H9 (cell line): ENCODE results near the gene PDCD4. TPM values are rescaled to one million over a fixed set of nuclear protein-coding genes. Genes with fewer than 3 reads are reported as not detected.
A peak's percentile ranks its signal among the peaks of the same experiment; 100 is the strongest.
"Not testable (repeated sequence)": the region's sequence is repeated elsewhere in the genome, so short reads cannot be mapped to it uniquely, and the experiment has no call there.

Source experiments
- DNase-seq: peaks from one replicate; pipeline ENCODE4 v3.0.0-alpha.2; 2017
- H2AFZ ChIP-seq: one replicate; pipeline ENCODE4 v1.6.1; 2013; ENCODE audit warnings: mild to moderate bottlenecking, low read length, control low read depth, moderate library complexity
- H2AK5ac ChIP-seq: 2 replicates; pipeline ENCODE4 v1.6.1; 2013; ENCODE audit warnings: low read length, control low read depth, mixed read lengths; ENCODE audit not compliant: insufficient read length
- H2BK120ac ChIP-seq: one replicate; pipeline ENCODE4 v1.6.1; 2013; ENCODE audit warnings: low read depth, mild to moderate bottlenecking, low read length, control low read depth, inconsistent platforms; ENCODE audit not compliant: poor library complexity, severe bottlenecking
- H2BK12ac ChIP-seq: 2 replicates; pipeline ENCODE4 v1.6.1; 2013; ENCODE audit warnings: low read length, control low read depth, mixed read lengths, low read depth; ENCODE audit not compliant: insufficient read length
- H2BK15ac ChIP-seq: 2 replicates; pipeline ENCODE4 v1.6.1; 2013; ENCODE audit warnings: low read depth, low read length, control low read depth
- H2BK20ac ChIP-seq: one replicate; pipeline ENCODE4 v1.6.1; 2013; ENCODE audit warnings: low read depth, mild to moderate bottlenecking, low read length, control low read depth, inconsistent platforms; ENCODE audit not compliant: poor library complexity, severe bottlenecking
- H2BK5ac ChIP-seq: 2 replicates; pipeline ENCODE4 v1.6.1; 2013; ENCODE audit warnings: low read length, control low read depth, mixed read lengths; ENCODE audit not compliant: insufficient read length
- H3K14ac ChIP-seq: 2 replicates; pipeline ENCODE4 v1.6.1; 2013; ENCODE audit warnings: low read length, control low read depth; ENCODE audit not compliant: insufficient read depth
- H3K18ac ChIP-seq: 2 replicates; pipeline ENCODE4 v1.6.1; 2013; ENCODE audit warnings: low read depth, mild to moderate bottlenecking, mixed read lengths, low read length, control low read depth; ENCODE audit not compliant: insufficient read length
- H3K23ac ChIP-seq: 2 replicates; pipeline ENCODE4 v1.6.1; 2013; ENCODE audit warnings: low read length, control low read depth, mixed read lengths, low read depth; ENCODE audit not compliant: insufficient read length
- H3K23me2 ChIP-seq: 2 replicates; pipeline ENCODE4 v1.6.1; 2013; ENCODE audit warnings: low read depth, mild to moderate bottlenecking, mixed read lengths, low read length, control low read depth; ENCODE audit not compliant: insufficient read length, poor library complexity, severe bottlenecking
- H3K27ac ChIP-seq: 2 replicates; pipeline ENCODE4 v1.5.1; 2013; ENCODE audit warnings: low read length, control low read depth, mixed read lengths, low read depth; ENCODE audit not compliant: insufficient read length
- H3K27me3 ChIP-seq: 2 replicates; pipeline ENCODE4 v1.6.1; 2013; ENCODE audit warnings: low read length, control low read depth, inconsistent platforms; ENCODE audit not compliant: insufficient read depth
- H3K4ac ChIP-seq: 2 replicates; pipeline ENCODE4 v1.6.1; 2013; ENCODE audit warnings: low read depth, mild to moderate bottlenecking, control low read depth, inconsistent platforms, low read length, moderate library complexity
- H3K4me1 ChIP-seq: 2 replicates; pipeline ENCODE4 v1.6.1; 2013; ENCODE audit warnings: low read length, control low read depth, inconsistent platforms; ENCODE audit not compliant: insufficient read depth
- H3K4me2 ChIP-seq: 2 replicates; pipeline ENCODE4 v1.6.1; 2013; ENCODE audit warnings: low read length, control low read depth, mixed read lengths; ENCODE audit not compliant: insufficient read length, insufficient read depth
- H3K56ac ChIP-seq: 2 replicates; pipeline ENCODE4 v1.6.1; 2013; ENCODE audit warnings: low read depth, mild to moderate bottlenecking, mixed read lengths, low read length, control low read depth; ENCODE audit not compliant: insufficient read length
- H3K79me1 ChIP-seq: 2 replicates; pipeline ENCODE4 v1.6.1; 2013; ENCODE audit warnings: low read depth, mild to moderate bottlenecking, moderate library complexity, low read length, control low read depth, inconsistent platforms; ENCODE audit not compliant: insufficient read depth, poor library complexity, severe bottlenecking
- H3K79me2 ChIP-seq: 2 replicates; pipeline ENCODE4 v1.6.1; 2013; ENCODE audit warnings: low read length, control low read depth, inconsistent platforms; ENCODE audit not compliant: insufficient read depth
- H3K9ac ChIP-seq: 2 replicates; pipeline ENCODE4 v1.6.1; 2013; ENCODE audit warnings: low read length, control low read depth, mixed read lengths; ENCODE audit not compliant: insufficient read length; ENCODE audit errors: extremely low read depth
- H3K9me3 ChIP-seq: one replicate; pipeline ENCODE4 v1.6.1; 2013; ENCODE audit warnings: low read depth, low read length, inconsistent platforms; ENCODE audit not compliant: control insufficient read depth
- H3T11ph ChIP-seq: one replicate; pipeline ENCODE4 v1.6.1; 2013; ENCODE audit warnings: mild to moderate bottlenecking, low read length, control low read depth, inconsistent platforms
- H4K20me1 ChIP-seq: one replicate; pipeline ENCODE4 v1.6.1; 2013; ENCODE audit not compliant: control insufficient read depth, insufficient read length, insufficient read depth
- H4K5ac ChIP-seq: 2 replicates; pipeline ENCODE4 v1.6.1; 2013; ENCODE audit warnings: low read depth, mild to moderate bottlenecking, mixed read lengths, low read length, control low read depth; ENCODE audit not compliant: insufficient read length
- H4K8ac ChIP-seq: replicated peaks from 2 replicates; pipeline ENCODE4 v1.6.1; 2013; ENCODE audit warnings: low read length, control low read depth, mixed read lengths, low read depth; ENCODE audit not compliant: insufficient read length
- H4K91ac ChIP-seq: 2 replicates; pipeline ENCODE4 v1.6.1; 2013; ENCODE audit warnings: low read depth, mild to moderate bottlenecking, moderate library complexity, mixed read lengths, low read length, control low read depth; ENCODE audit not compliant: insufficient read length
- H3K27ac Mint-ChIP-seq, 3 experiments: 2 replicates in 2 of 3; 3 replicates in 1 of 3; pipeline ENCODE4 v1.8.0; 2020 to 2021; ENCODE audit warnings: mixed read lengths in 3 of 3, mild to moderate bottlenecking in 1 of 3, moderate library complexity in 1 of 3
- H3K27me3 Mint-ChIP-seq: 2 replicates; pipeline ENCODE4 v1.8.0; 2021; ENCODE audit warnings: low read depth, mild to moderate bottlenecking, moderate library complexity, mixed read lengths
- H3K36me3 Mint-ChIP-seq, 3 experiments: 2 replicates in 2 of 3; 3 replicates in 1 of 3; pipeline ENCODE4 v1.8.0; 2020 to 2021; ENCODE audit warnings: low read depth in 3 of 3, mixed read lengths in 3 of 3; ENCODE audit not compliant: insufficient read depth in 1 of 3
- H3K4me1 Mint-ChIP-seq, 2 experiments: 2 replicates each; pipeline ENCODE4 v1.8.0; 2020; ENCODE audit warnings: mixed read lengths in 2 of 2
- H3K4me3 Mint-ChIP-seq, 2 experiments: 2 replicates in 1 of 2; 3 replicates in 1 of 2; pipeline ENCODE4 v1.8.0; 2020 to 2021; ENCODE audit warnings: mild to moderate bottlenecking in 2 of 2, mixed read lengths in 2 of 2, moderate library complexity in 1 of 2
- H3K9me3 Mint-ChIP-seq, 2 experiments: 2 replicates in 1 of 2; 3 replicates in 1 of 2; pipeline ENCODE4 v1.8.0; 2020; ENCODE audit warnings: mild to moderate bottlenecking in 2 of 2, mixed read lengths in 2 of 2, moderate library complexity in 1 of 2
- WGBS: extraction: QIAGEN DNeasy Blood & Tissue Kit; methylation state at CpG from one replicate; pipeline ENCODE4 v1.1.7; 2013; ENCODE audit warnings: missing lambda C conversion rate, low lambda C conversion rate, mixed read lengths; ENCODE audit not compliant: insufficient read length; ENCODE audit errors: extremely low coverage; 5-methylcytosine and 5-hydroxymethylcytosine counted together
- total RNA-seq: library from RNA; stranded (reverse); gene quantifications from 2 replicates; pipeline ENCODE4 v1.2.1, GENCODE V29; 2021
- TF ChIP-seq, protein P1 (sequence below): fragments of 200-600 bp; sonication (generic); conservative IDR thresholded peaks from 3 replicates; pipeline ENCODE4 v1.8.0; 2021; ENCODE audit warnings: antibody characterized with exemption, mild to moderate bottlenecking

Gene PDCD4
- total RNA-seq, 1 experiment from 2014 or later = 29.3 TPM

GRCh38 chr10:110915035-110915434, 43.3 kb downstream of the PDCD4 start:
- TF ChIP-seq, protein P1, sequence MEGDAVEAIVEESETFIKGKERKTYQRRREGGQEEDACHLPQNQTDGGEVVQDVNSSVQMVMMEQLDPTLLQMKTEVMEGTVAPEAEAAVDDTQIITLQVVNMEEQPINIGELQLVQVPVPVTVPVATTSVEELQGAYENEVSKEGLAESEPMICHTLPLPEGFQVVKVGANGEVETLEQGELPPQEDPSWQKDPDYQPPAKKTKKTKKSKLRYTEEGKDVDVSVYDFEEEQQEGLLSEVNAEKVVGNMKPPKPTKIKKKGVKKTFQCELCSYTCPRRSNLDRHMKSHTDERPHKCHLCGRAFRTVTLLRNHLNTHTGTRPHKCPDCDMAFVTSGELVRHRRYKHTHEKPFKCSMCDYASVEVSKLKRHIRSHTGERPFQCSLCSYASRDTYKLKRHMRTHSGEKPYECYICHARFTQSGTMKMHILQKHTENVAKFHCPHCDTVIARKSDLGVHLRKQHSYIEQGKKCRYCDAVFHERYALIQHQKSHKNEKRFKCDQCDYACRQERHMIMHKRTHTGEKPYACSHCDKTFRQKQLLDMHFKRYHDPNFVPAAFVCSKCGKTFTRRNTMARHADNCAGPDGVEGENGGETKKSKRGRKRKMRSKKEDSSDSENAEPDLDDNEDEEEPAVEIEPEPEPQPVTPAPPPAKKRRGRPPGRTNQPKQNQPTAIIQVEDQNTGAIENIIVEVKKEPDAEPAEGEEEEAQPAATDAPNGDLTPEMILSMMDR = no peak
- H2BK12ac ChIP-seq = no peak overlapping the region
- H3K4me1 ChIP-seq = peaks cover 4% of the 10 kb centered on the region; the same call in 1 of the 2 replicates
- Mint-ChIP-seq H3K27ac (no peak overlapping the region), H3K4me1 (peaks cover 18 to 21% of the 10 kb centered on the region in 2 experiments), H3K4me3 (no peak overlapping the region), H3K9me3 (no peaks in the 10 kb centered on the region; a peak in 1 of 5 replicates), H3K27me3 (no peaks in the 10 kb centered on the region), H3K36me3 (peaks cover 0 to 6% (median 0%) of the 10 kb centered on the region in 3 experiments; a peak in 3 of 7 replicates)
- no peaks in the 10 kb centered on the region for H3K23me2 ChIP-seq
- H2BK15ac ChIP-seq = no peak overlapping the region
- no peaks in the 10 kb centered on the region for H3K27me3 ChIP-seq
- no peak overlapping the region for H3K4ac ChIP-seq
- H3K9me3 ChIP-seq = no peaks in the 10 kb centered on the region
- H3K79me1 ChIP-seq = no peaks in the 10 kb centered on the region
- H2BK20ac ChIP-seq = no peak overlapping the region
- no peak overlapping the region for H3K56ac ChIP-seq
- H2BK5ac ChIP-seq = no peak overlapping the region
- no peak overlapping the region for H3K18ac ChIP-seq
- H2AK5ac ChIP-seq = no peak overlapping the region
- DNase-seq = no peak
- no CpG with 5 or more reads among the region's 6 CpGs for WGBS
- H2AFZ ChIP-seq = no peak overlapping the region
- H3K4me2 ChIP-seq = no peak overlapping the region
- H2BK120ac ChIP-seq = no peak overlapping the region
- no peaks in the 10 kb centered on the region for H4K20me1 ChIP-seq
- H4K8ac ChIP-seq = no peak overlapping the region
- H3K9ac ChIP-seq = no peak overlapping the region
- H3K14ac ChIP-seq = no peak overlapping the region
- no peaks in the 10 kb centered on the region for H3K79me2 ChIP-seq
- no peak overlapping the region for H4K5ac ChIP-seq
- no peak overlapping the region for H3T11ph ChIP-seq
- no peak overlapping the region for H3K27ac ChIP-seq
- H3K23ac ChIP-seq = no peak overlapping the region
- no peak overlapping the region for H4K91ac ChIP-seq

GRCh38 chr10:110915600-110915999, 43.9 kb downstream of the PDCD4 start:
- not testable (repeated sequence) for H4K20me1 ChIP-seq, H3K79me1 ChIP-seq, H2BK15ac ChIP-seq, H2AK5ac ChIP-seq, H2AFZ ChIP-seq, H2BK120ac ChIP-seq, H3K79me2 ChIP-seq, H3K23ac ChIP-seq, H3K27ac ChIP-seq, H3K9ac ChIP-seq, H2BK20ac ChIP-seq, H3K36me3 Mint-ChIP-seq, H3K27me3 ChIP-seq, H3K23me2 ChIP-seq, H3K4me1 ChIP-seq, H2BK5ac ChIP-seq, DNase-seq, H3K18ac ChIP-seq, H3T11ph ChIP-seq, H4K8ac ChIP-seq, H3K4me3 Mint-ChIP-seq, H4K91ac ChIP-seq, H3K14ac ChIP-seq, H3K27me3 Mint-ChIP-seq, H2BK12ac ChIP-seq, H3K9me3 ChIP-seq, H3K56ac ChIP-seq, H3K4ac ChIP-seq, H3K9me3 Mint-ChIP-seq, H3K4me2 ChIP-seq, H4K5ac ChIP-seq
- H3K4me1 Mint-ChIP-seq = peaks cover 21% of the 10 kb centered on the region in 2 experiments
- H3K27ac Mint-ChIP-seq = 0 out of 7 replicates have a peak overlapping the region, but pooled peaks of 1 of the 3 experiments have one; percentile 30
- no CpG with 5 or more reads among the region's 4 CpGs for WGBS
